HG03521 (cell line): ENCODE results near the gene VPS37B.
"Not testable (repeated sequence)": the region's sequence is repeated elsewhere in the genome, so short reads cannot be mapped to it uniquely, and the experiment has no call there.

Experiments used
- ATAC-seq: cut with Tn5 transposase; IDR thresholded peaks from one replicate; pipeline ENCODE4 v1.9.1; 2021; ENCODE audit warnings: mild to moderate bottlenecking, moderate library complexity; ENCODE audit not compliant: unreplicated experiment

The VPS37B gene

GRCh38 chr12:122884091-122884826, 11.7 kb downstream of the VPS37B start:
- no peak for ATAC-seq

DNA sequence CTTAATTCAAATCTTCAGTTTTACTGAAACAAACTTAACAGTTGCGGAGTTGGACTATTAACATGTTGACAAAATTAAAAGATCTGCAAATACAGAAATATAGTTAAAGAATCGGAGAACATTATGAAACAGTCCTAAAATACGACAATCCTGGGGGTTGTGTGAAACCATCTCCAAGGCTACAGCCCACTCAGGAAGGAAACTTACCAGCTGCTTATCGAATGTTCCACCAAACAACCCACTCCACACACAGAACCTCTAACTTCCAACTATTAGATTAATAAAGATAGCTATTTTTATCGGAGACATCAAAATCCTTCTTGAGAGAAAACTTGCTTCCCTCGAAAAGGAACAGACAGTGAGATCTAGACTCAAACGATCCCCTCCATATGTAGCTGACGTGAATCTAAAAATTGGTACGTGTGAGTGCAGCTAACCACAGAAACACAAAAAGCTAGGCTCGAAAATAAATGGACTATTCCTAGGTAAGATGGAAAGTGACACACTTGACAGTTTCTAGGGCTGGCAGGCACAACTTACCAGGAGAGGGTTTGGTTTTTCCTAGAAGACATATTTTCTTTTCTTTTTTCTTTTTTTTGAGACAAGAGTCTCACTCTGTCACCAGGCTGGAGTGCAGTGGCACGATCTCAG, 12.9 kb downstream of the VPS37B start:
- no peak for ATAC-seq

GRCh38 chr12:122880668-122881067, 15.3 kb downstream of the VPS37B start:
- no peak for ATAC-seq

- no peak for ATAC-seq
Observed at GRCh38 chr12:122880155-122880667, 15.7 kb downstream of the VPS37B start.

GRCh38 chr12:122878780-122879612, 16.9 kb downstream of the VPS37B start:
- ATAC-seq = no peak

DNA sequence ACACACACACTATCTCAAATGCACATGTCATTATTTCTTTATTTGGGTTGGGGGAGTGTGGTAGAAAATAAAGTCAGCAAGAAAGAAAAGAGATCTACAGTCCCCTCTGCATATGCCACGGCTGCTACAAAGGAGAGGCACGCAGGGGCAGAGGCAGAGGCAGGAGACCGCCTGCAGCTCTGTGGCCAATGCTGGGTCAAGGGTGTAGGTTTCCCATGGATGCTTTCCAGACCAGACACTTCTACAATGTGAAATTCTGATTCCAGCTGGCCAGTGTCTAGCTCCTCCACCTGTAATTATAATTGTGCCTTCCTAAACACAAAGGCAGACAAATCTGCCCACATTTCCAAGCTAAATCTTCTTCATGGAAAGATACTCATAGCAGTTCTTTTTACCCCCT, 19.2 kb downstream of the VPS37B start:
- no peak for ATAC-seq

GRCh38 chr12:122876281-122876680, 19.6 kb downstream of the VPS37B start:
- ATAC-seq = not testable (repeated sequence)

DNA sequence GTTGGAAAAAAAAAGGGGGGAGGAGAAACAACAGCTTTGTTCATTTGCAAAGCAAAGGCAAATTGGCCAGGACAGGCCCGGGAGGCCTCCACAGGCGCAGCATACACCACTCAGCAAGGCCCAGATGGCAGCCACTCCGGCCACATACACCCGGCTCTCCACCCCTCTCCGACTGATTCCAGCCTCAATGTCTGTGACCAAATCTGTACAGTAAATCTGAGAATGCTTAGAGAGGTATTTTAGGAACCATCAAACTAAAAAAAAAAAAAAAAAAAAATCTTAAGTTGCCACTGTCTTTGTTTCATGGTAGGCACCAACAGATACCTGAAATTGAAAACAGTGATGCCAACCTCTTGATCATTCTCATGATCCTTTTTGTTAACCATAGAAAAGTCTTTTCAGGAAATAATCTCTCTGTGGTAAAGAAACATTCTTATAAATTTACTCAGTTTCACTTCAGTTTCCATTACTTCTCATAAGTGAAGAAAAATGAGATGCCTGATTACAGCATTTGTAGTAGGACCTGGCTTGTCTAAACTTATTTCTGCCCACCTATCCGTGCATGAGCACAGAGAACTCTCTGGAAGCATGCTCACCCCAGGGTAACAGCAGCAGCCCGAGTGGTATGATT, 20.2 kb downstream of the VPS37B start:
- no peak for ATAC-seq

- ATAC-seq = no peak
Observed at GRCh38 chr12:122874081-122874480, 21.8 kb downstream of the VPS37B start.

- ATAC-seq = no peak
Observed at GRCh38 chr12:122873540-122873939, 22.4 kb downstream of the VPS37B start.

GRCh38 chr12:122872815-122873361, 23.0 kb downstream of the VPS37B start:
- ATAC-seq = no peak

GRCh38 chr12:122871851-122872780, 23.8 kb downstream of the VPS37B start:
- no peak for ATAC-seq

GRCh38 chr12:122870867-122871664, 24.9 kb downstream of the VPS37B start:
- no peak for ATAC-seq

DNA sequence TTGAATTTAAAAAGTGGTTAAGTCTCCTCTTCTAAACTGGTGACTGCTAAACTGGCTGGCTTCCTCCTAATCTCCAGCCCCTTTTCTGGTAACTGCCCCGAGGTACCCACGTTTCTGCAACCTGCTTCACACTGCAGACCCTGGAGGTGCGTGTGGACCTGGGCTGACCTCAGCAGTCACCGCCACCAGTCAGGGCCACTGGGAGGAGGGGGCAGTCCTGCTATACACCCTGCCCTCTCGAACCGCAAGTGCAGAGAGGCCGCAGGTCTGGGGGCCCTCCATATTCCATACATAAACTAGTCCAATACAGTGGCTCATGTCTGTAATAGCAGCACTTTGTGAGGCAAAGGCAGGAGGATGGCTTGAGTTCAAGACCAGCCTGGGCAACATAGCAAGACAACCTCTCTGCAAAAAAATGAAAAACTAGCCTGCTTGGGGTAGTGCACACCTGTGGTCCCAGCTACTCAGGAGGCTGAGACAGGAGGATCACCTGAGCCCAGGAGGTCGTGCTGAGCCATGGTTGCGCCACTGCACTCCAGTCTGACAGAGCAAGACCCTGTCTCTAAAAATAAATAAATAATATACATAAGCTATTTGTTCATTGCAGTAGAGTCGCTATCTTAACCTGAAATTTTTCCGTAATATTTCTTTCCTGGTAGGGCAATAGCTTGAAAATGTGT, 25.6 kb downstream of the VPS37B start:
- ATAC-seq = no peak

DNA sequence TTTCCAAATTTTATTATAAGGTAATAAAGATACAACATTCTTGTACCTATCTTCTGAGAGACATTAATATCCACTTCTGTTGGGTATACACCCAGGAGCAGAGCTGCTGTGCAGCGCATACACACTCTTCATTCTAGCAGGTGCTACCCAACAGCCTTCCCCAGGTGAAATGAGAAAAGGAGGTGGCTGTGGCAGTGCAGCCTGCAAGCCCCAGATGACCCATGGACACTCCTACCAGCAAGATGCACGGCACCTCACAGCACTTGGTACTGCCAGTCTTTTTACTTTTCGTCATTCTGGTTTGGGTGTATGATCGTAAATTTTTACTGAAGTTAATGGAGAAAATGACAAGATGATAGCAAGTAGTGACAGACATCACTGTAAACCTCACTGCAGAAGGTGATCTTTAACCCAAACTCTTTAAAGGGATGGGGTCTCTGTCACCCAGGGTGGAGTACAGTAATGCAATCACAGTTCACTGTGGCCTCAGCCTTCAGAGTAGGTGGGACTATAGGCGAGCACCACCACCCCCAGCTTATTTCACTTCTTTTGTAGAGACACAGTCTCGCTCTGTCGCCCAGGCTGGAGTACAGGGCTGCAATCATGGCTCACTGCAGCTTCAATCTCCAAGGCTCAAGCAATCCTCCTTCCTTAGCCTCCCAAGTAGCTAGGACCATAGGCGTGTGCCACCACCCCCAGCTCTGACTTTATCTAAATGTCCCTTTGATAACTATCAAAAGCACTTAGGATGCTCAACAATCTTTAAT, 26.5 kb downstream of the VPS37B start:
- no peak for ATAC-seq

DNA sequence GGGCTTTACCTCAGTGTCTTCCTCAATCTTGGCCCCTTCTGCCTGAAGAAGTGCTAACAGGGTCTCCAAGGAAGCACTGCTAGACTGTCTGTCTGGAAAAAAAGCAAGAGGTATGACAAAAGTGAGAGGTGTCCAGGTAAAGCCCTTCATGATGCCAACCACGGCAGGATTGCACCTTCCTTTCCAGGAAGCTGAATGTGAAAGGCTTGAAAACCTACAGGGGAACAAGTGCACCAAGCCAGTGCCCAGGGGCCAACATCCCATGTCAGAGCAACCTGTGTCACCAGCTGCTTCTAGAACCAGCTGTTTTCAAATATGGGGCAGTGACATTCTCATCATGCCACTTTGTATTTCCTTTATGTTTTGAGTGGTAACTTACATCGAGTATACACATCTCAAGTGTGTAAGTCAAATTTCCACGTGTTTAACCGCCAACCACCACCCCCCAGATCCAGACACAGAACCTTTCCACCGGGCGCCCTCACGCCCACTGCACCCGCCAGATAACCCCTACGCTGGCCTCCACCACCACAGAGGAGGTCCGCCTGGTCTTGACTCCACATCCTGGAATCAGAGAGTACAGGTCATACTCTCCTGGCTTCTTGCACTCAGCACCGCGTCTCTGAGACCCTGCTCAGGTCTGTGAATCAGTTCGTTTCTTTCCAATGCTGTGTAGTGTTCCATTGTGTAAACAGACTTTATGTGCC, 27.3 kb downstream of the VPS37B start:
- ATAC-seq = no peak
